Hepatocyte (in vitro differentiated cells): ENCODE data around the gene TRANK1. TPM values are rescaled to one million over a fixed set of nuclear protein-coding genes. Genes with fewer than 3 reads are reported as not detected.

Experiments
- DNase-seq: peaks from one replicate; pipeline ENCODE4 v3.0.0-alpha.2; 2016; ENCODE audit warnings: low spot score
- H2AFZ ChIP-seq: fragments of 200-600 bp; sonication (generic); 2 replicates; pipeline ENCODE4 v1.6.0; 2016; ENCODE audit warnings: antibody characterized with exemption, mild to moderate bottlenecking
- H3K27ac ChIP-seq: fragments of 200-600 bp; sonication (generic); 2 replicates; pipeline ENCODE4 v1.5.1; 2016; ENCODE audit warnings: mild to moderate bottlenecking
- H3K27me3 ChIP-seq: fragments of 200-600 bp; sonication (generic); 2 replicates; pipeline ENCODE4 v1.6.1; 2016
- H3K36me3 ChIP-seq: fragments of 200-600 bp; sonication (generic); replicated peaks from 2 replicates; pipeline ENCODE4 v1.5.1; 2016; ENCODE audit warnings: low read depth; ENCODE audit not compliant: insufficient read depth
- H3K4me1 ChIP-seq: fragments of 200-600 bp; sonication (generic); 2 replicates; pipeline ENCODE4 v1.5.1; 2016; ENCODE audit warnings: mild to moderate bottlenecking, moderate library complexity; ENCODE audit not compliant: insufficient read depth
- H3K4me2 ChIP-seq: fragments of 200-600 bp; sonication (generic); 2 replicates; pipeline ENCODE4 v1.6.0; 2016
- H3K4me3 ChIP-seq: fragments of 200-600 bp; sonication (generic); 2 replicates; pipeline ENCODE4 v1.5.1; 2016; ENCODE audit warnings: mild to moderate bottlenecking
- H3K79me2 ChIP-seq: fragments of 200-600 bp; sonication (generic); 2 replicates; pipeline ENCODE4 v1.6.0; 2017; ENCODE audit warnings: mild to moderate bottlenecking
- H3K9me2 ChIP-seq: fragments of 200-600 bp; sonication (generic); replicated peaks from 2 replicates; pipeline ENCODE4 v1.6.0; 2017; ENCODE audit warnings: mild to moderate bottlenecking; ENCODE audit not compliant: insufficient read depth
- H3K9me3 ChIP-seq: fragments of 200-600 bp; sonication (generic); 2 replicates; pipeline ENCODE4 v1.5.1; 2016; ENCODE audit warnings: low read depth, mild to moderate bottlenecking
- H4K20me1 ChIP-seq: fragments of 200-600 bp; sonication (generic); 2 replicates; pipeline ENCODE4 v1.6.0; 2016; ENCODE audit warnings: mild to moderate bottlenecking; ENCODE audit not compliant: insufficient read depth, poor library complexity, severe bottlenecking
- CTCF ChIP-seq: fragments of 200-600 bp; sonication (generic); IDR thresholded peaks from 2 replicates; pipeline ENCODE4 v1.5.1; 2016; ENCODE audit warnings: antibody characterized with exemption, mild to moderate bottlenecking; ENCODE audit not compliant: poor library complexity
- EZH2 ChIP-seq: fragments of 200-600 bp; sonication (generic); IDR thresholded peaks from 2 replicates; pipeline ENCODE4 v1.6.1; 2016; ENCODE audit warnings: antibody characterized with exemption, mild to moderate bottlenecking, borderline replicate concordance
- EZH2phosphoT487 ChIP-seq: fragments of 200-600 bp; sonication (generic); IDR thresholded peaks from one replicate; pipeline ENCODE4 v1.6.1; 2018; ENCODE audit warnings: antibody characterized with exemption, mild to moderate bottlenecking, low read depth, moderate library complexity; ENCODE audit not compliant: unreplicated experiment, severe bottlenecking
- WGBS: methylation state at CpG from one replicate; pipeline ENCODE4 v1.1.6; 2016; ENCODE audit warnings: low lambda C conversion rate; ENCODE audit errors: missing lambda C conversion rate; 5-methylcytosine and 5-hydroxymethylcytosine counted together
- polyA plus RNA-seq: library from polyadenylated mRNA; unstranded; fragments of >200 nt; fragmentation: Nextera tagmentation; extraction: Ambion mirVana; gene quantifications from 2 replicates; pipeline ENCODE4 v1.2.1, GENCODE V29; 2016
- total RNA-seq: library from RNA; depleted of rRNA; stranded (reverse); fragments of >200 nt; gene quantifications from 2 replicates; pipeline ENCODE4 v1.2.3, GENCODE V29; 2014

The TRANK1 gene
- total and polyA plus RNA-seq, 2 experiments from 2014 or later, result 8.5 to 19.9 TPM

DNA sequence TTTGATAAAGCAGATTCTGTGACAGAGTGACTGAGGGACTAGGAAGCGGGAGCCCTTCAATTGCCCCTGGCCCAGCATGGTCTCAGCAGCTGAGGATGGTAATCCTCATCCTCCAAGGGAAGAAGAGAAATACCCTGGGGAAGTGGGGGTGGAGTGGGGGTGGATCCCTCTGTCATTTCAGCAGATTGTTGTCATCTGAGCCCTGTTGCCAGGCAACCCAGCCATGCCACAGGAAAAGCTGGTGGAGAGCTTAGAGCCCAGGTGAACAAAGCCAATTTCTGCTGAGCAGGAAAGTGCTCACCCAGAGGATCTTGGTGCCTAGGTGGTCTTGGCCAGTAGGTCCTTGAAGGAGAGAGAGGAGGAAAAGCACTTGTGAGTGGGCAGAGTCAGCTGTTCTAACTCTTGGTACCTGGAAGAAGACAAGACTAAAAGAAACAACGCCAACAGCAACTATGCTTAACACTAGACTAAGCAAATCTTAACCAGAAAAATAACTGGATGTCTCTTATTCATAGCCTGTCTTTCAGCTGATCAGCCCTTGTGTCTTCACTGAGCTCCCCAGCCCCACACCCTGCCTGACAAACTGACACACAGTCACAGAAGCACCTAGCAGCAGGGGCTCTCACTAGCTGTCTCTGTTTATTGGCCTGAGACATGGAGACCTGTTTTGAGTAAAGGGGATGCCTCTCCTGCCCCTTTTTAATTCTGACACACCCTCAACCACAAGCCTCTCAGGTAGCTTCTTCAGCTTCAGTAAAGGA, 140.4 kb downstream of the TRANK1 start:
- no peaks in the 10 kb centered on the region for H3K9me2 ChIP-seq
- H3K4me1 ChIP-seq, result no peaks in the 10 kb centered on the region
- no peaks in the 10 kb centered on the region for H4K20me1 ChIP-seq
- no peaks in the 10 kb centered on the region for H3K79me2 ChIP-seq
- TF ChIP-seq EZH2 (no peak), EZH2phosphoT487 (no peak), CTCF (no peak)
- 100% methylated on average over 2 of the region's 2 CpGs for WGBS
- H3K36me3 ChIP-seq, result no peaks in the 10 kb centered on the region
- no peak overlapping the region for H3K4me3 ChIP-seq
- H2AFZ ChIP-seq, result no peak overlapping the region
- no peak overlapping the region for H3K27ac ChIP-seq
- no peaks in the 10 kb centered on the region for H3K9me3 ChIP-seq
- DNase-seq, result no peak
- H3K27me3 ChIP-seq, result no peaks in the 10 kb centered on the region
- no peak overlapping the region for H3K4me2 ChIP-seq

GRCh38 chr3:36803091-36803791, 141.6 kb downstream of the TRANK1 start:
- Histone ChIP-seq H3K4me3 (no peak overlapping the region), H3K9me3 (no peaks in the 10 kb centered on the region), H4K20me1 (no peaks in the 10 kb centered on the region), H3K9me2 (no peaks in the 10 kb centered on the region), H3K4me1 (no peaks in the 10 kb centered on the region), H3K4me2 (no peak overlapping the region), H3K36me3 (no peaks in the 10 kb centered on the region), H3K79me2 (no peaks in the 10 kb centered on the region), H3K27me3 (no peaks in the 10 kb centered on the region), H3K27ac (no peak overlapping the region), H2AFZ (no peak overlapping the region)
- no peak for TF ChIP-seq EZH2
- TF ChIP-seq EZH2phosphoT487, result no peak
- TF ChIP-seq CTCF, result no peak
- DNase-seq, result no peak
- 93% methylated on average over 5 of the region's 5 CpGs for WGBS

GRCh38 chr3:36800533-36801116, 144.2 kb downstream of the TRANK1 start:
- H3K9me2 ChIP-seq, result no peaks in the 10 kb centered on the region
- H3K4me3 ChIP-seq, result no peak overlapping the region
- WGBS, result 74% methylated on average over 3 of the region's 3 CpGs
- H3K4me2 ChIP-seq, result no peak overlapping the region
- TF ChIP-seq EZH2phosphoT487, result no peak
- TF ChIP-seq EZH2, result no peak
- no peak for TF ChIP-seq CTCF
- H3K27me3 ChIP-seq, result no peaks in the 10 kb centered on the region
- no peak overlapping the region for H3K27ac ChIP-seq
- no peaks in the 10 kb centered on the region for H4K20me1 ChIP-seq
- no peaks in the 10 kb centered on the region for H3K36me3 ChIP-seq
- no peak overlapping the region for H2AFZ ChIP-seq
- H3K79me2 ChIP-seq, result no peaks in the 10 kb centered on the region
- DNase-seq, result no peak
- no peaks in the 10 kb centered on the region for H3K9me3 ChIP-seq
- H3K4me1 ChIP-seq, result no peaks in the 10 kb centered on the region
